ENCODE data around the gene TSHZ2. TPM values are rescaled to one million over a fixed set of nuclear protein-coding genes. Genes with fewer than 3 reads are reported as not detected.
A peak's percentile ranks its signal among the peaks of the same experiment; 100 is the strongest.

The TSHZ2 gene
- total RNA-seq, 6 experiments from 2014 or later, result 14.2 to 28.1 (median 21.0) TPM

GRCh38 chr20:53222932-53223331 lies 250.8 kb downstream of the TSHZ2 start:
- TF ChIP-seq CTCF (IDR thresholded peaks at IDR 0.05) (no peak), POLR2A (IDR thresholded peaks at IDR 0.05) (no peak)
- DNase-seq (no peak), ATAC-seq (no peak)
- H3K27ac ChIP-seq, result no peak overlapping the region
- no peaks in the 10 kb centered on the region for H3K4me1 ChIP-seq
- H3K27me3 ChIP-seq, result no peaks in the 10 kb centered on the region
- H3K36me3 ChIP-seq, result no peaks in the 10 kb centered on the region
- H3K9me3 ChIP-seq, result no peaks in the 10 kb centered on the region
- intact Hi-C loops (cut with DNase I), result no loop called here
- no peak overlapping the region for H3K4me3 ChIP-seq
- 84% methylated on average over 3 of the region's 3 CpGs for WGBS (ENCODE audit: insufficient coverage, low coverage, low lambda C conversion rate, missing lambda C conversion rate)

DNA sequence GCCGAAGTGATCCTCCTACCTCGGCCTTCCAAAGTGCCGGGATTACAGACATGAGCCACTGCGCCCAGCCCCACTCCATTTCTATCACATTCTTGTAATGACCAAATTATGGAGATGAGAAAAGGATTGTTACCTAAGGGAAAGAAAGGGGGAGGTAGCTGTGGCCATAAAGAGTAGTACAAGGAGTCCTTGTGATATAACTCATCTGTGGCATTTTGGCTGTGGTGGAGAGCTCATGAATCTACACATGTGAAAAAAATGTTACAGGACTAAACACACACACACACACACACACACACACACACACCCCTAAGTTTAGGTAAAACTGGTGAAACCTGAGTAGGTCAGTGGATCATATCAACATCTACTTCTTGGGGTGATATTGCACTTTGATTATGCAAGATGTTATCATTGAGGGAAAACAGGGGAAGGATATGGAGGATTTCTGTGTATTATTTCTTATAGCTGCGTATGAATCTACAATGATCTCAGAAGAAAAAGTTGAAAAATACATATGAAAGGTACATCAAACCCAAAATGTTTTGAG lies 251.5 kb downstream of the TSHZ2 start:
- WGBS (ENCODE audit: insufficient coverage, low coverage, low lambda C conversion rate, missing lambda C conversion rate), result 98% methylated on average over 5 of the region's 5 CpGs
- Histone ChIP-seq H3K27me3 (no peaks in the 10 kb centered on the region), H3K4me3 (no peak overlapping the region), H3K4me1 (no peaks in the 10 kb centered on the region), H3K36me3 (no peaks in the 10 kb centered on the region), H3K9me3 (no peaks in the 10 kb centered on the region), H3K27ac (no peak overlapping the region)
- ATAC-seq, result no peak
- TF ChIP-seq POLR2A (IDR thresholded peaks at IDR 0.05) (no peak), CTCF (IDR thresholded peaks at IDR 0.05) (no peak)
- intact Hi-C loops (cut with DNase I), result no loop called here
- DNase-seq, result no peak

DNA sequence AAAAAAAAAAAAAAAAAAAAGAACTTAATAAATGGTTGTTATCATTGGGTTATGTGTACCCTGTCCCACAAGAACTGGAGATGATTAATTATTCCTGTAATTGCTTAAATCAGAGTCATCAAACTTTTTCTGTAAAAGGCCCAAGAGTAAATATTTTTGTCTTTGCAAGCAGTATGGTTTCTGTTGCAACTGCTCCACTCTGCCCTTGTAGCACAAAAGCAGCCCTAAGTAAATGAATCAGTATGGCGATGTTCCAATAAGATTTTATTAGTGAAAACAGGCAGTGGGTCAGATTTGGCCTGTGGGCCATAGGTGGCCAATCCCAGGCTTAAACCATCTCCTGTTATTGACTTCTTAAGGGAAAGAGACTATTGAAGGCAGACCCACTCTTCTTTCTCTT lies 252.7 kb downstream of the TSHZ2 start:
- 92% methylated on average over 1 of the region's 1 CpG for WGBS (ENCODE audit: insufficient coverage, low coverage, low lambda C conversion rate, missing lambda C conversion rate)
- no peak for TF ChIP-seq POLR2A (IDR thresholded peaks at IDR 0.05)
- no peak for TF ChIP-seq CTCF (IDR thresholded peaks at IDR 0.05)

DNA sequence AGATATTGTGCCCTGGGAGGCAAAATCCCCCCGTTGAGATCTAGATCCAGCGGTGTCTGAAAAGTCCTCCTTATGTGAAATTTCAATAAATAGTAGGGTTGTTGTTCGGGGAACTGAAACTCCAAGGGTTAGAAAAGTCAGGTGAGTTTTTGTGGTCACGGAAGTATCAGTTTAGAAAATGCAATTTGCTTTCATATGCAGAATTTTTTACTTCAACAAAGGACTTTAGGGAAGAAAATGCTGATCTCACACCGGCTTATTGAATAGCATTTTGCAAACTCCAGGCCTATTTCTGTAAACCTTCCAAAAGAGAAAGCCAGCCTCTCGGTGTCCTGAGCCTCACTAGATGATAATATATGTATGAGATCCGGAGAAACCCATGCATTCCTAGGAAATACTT lies 254.7 kb downstream of the TSHZ2 start:
- intact Hi-C loops (cut with DNase I), result no loop called here
- ATAC-seq, result no peak
- Histone ChIP-seq H3K27me3 (no peaks in the 10 kb centered on the region), H3K4me3 (no peak overlapping the region), H3K36me3 (no peaks in the 10 kb centered on the region), H3K4me1 (no peaks in the 10 kb centered on the region), H3K9me3 (no peaks in the 10 kb centered on the region), H3K27ac (no peak overlapping the region)
- WGBS (ENCODE audit: insufficient coverage, low coverage, low lambda C conversion rate, missing lambda C conversion rate), result 60% methylated on average over 6 of the region's 7 CpGs
- no peak for TF ChIP-seq CTCF (IDR thresholded peaks at IDR 0.05)
- no peak for DNase-seq

More for the DNA sequence above, 252.7 kb downstream of the TSHZ2 start:
- Histone ChIP-seq H3K4me3 (no peak overlapping the region), H3K27ac (no peak overlapping the region), H3K9me3 (no peaks in the 10 kb centered on the region), H3K27me3 (no peaks in the 10 kb centered on the region), H3K4me1 (no peaks in the 10 kb centered on the region), H3K36me3 (no peaks in the 10 kb centered on the region)
- ATAC-seq (no peak), DNase-seq (no peak)
- intact Hi-C loops (cut with DNase I), result no loop called here

DNA sequence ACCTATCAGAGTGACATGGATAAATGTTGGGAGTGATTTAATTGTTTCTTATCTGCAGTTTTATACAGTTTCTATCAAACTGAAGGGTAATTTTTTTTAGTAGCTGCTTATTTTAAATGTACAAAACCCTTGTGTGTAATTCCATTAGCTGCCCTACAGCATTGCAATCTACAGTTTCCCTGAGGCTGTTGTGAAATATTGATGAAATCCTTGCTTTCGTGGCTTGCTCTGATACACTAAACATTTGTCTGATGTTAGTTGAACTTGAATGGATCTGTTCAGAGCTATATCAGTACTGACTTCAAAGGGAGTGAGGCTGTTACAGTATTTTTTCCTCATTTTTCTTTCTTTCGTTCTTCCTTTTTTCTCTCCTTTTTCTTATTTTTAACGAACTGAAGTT lies 255.4 kb downstream of the TSHZ2 start:
- WGBS (ENCODE audit: insufficient coverage, low coverage, low lambda C conversion rate, missing lambda C conversion rate), result 39% methylated on average over 3 of the region's 3 CpGs
- no peak for TF ChIP-seq POLR2A (IDR thresholded peaks at IDR 0.05)
- TF ChIP-seq CTCF (IDR thresholded peaks at IDR 0.05), result no peak
- peak in 1 of 4 donors; percentile 54 for ATAC-seq

More for the DNA sequence above, 255.4 kb downstream of the TSHZ2 start:
- H3K4me1 ChIP-seq, result peaks cover 0 to 1% (median 0%) of the 10 kb centered on the region in 4 donors
- no peaks in the 10 kb centered on the region for H3K9me3 ChIP-seq
- no peak for DNase-seq
- H3K4me3 ChIP-seq, result no peak overlapping the region
- no peak overlapping the region for H3K27ac ChIP-seq
- intact Hi-C loops (cut with DNase I), result no loop called here
- no peaks in the 10 kb centered on the region for H3K27me3 ChIP-seq
- H3K36me3 ChIP-seq, result no peaks in the 10 kb centered on the region
